GM19023 (cell line): ENCODE measurements around the gene MEP1B.
"Not testable (repeated sequence)": the region's sequence is repeated elsewhere in the genome, so short reads cannot be mapped to it uniquely, and the experiment has no call there.

Experiments used
- ATAC-seq: cut with Tn5 transposase; IDR thresholded peaks from one replicate; pipeline ENCODE4 v1.9.1; 2021; ENCODE audit warnings: mild to moderate bottlenecking, moderate library complexity; ENCODE audit not compliant: unreplicated experiment

MEP1B gene

GRCh38 chr18:32208577-32208976 is 18.7 kb downstream of the MEP1B start:
- no peak for ATAC-seq

- ATAC-seq = no peak
These were observed 20.0 kb downstream of the MEP1B start for GRCh38 chr18:32209685-32210445.

GRCh38 chr18:32213693-32214092 is 23.9 kb downstream of the MEP1B start:
- no peak for ATAC-seq

GRCh38 chr18:32216390-32216789 is 26.6 kb downstream of the MEP1B start:
- no peak for ATAC-seq

GRCh38 chr18:32219431-32220018 is 29.7 kb downstream of the MEP1B start:
- ATAC-seq = no peak

GRCh38 chr18:32233348-32233747 is 43.5 kb downstream of the MEP1B start:
- ATAC-seq = not testable (repeated sequence)

- ATAC-seq = no peak
These were observed 47.2 kb downstream of the MEP1B start for GRCh38 chr18:32237049-32237448.

GRCh38 chr18:32238635-32239268 is 48.9 kb downstream of the MEP1B start:
- no peak for ATAC-seq

GRCh38 chr18:32242395-32242794 is 52.6 kb downstream of the MEP1B start:
- ATAC-seq = no peak

- no peak for ATAC-seq
These were observed 53.5 kb downstream of the MEP1B start for GRCh38 chr18:32243358-32243757.

GRCh38 chr18:32244881-32245280 is 55.0 kb downstream of the MEP1B start:
- ATAC-seq = no peak

GRCh38 chr18:32249147-32249929 is 59.5 kb downstream of the MEP1B start:
- ATAC-seq = no peak

- ATAC-seq = no peak
These were observed 61.6 kb downstream of the MEP1B start for GRCh38 chr18:32251466-32251865.

- no peak for ATAC-seq
These were observed 62.5 kb downstream of the MEP1B start for GRCh38 chr18:32252141-32252860.

GRCh38 chr18:32255570-32255969 is 65.7 kb downstream of the MEP1B start:
- no peak for ATAC-seq

- no peak for ATAC-seq
These were observed 67.4 kb downstream of the MEP1B start for GRCh38 chr18:32257084-32257785.

- no peak for ATAC-seq
These were observed 68.3 kb downstream of the MEP1B start for GRCh38 chr18:32258148-32258547.

- no peak for ATAC-seq
These were observed 68.8 kb downstream of the MEP1B start for GRCh38 chr18:32258558-32259204.

GRCh38 chr18:32259553-32259952 is 69.7 kb downstream of the MEP1B start:
- ATAC-seq = no peak

- ATAC-seq = no peak
These were observed 71.2 kb downstream of the MEP1B start for GRCh38 chr18:32261003-32261402.
